Neuronal stem cell (in vitro differentiated cells): ENCODE measurements around the gene SCAMP3.

Experiments used
- DNase-seq: peaks from one replicate; pipeline ENCODE4 v3.0.0-alpha.2; 2013; ENCODE audit warnings: low spot score
- H2AFZ ChIP-seq: one replicate; pipeline ENCODE4 v1.6.1; 2013; ENCODE audit warnings: mild to moderate bottlenecking, low read length, inconsistent platforms
- H2AK5ac ChIP-seq: 2 replicates; pipeline ENCODE4 v1.6.1; 2013; ENCODE audit warnings: low read depth, mild to moderate bottlenecking, inconsistent platforms, low read length, moderate library complexity, mixed read lengths
- H2BK120ac ChIP-seq: 2 replicates; pipeline ENCODE4 v1.6.1; 2013; ENCODE audit warnings: low read depth, mild to moderate bottlenecking, inconsistent platforms, low read length, moderate library complexity, mixed read lengths
- H2BK12ac ChIP-seq: one replicate; pipeline ENCODE4 v1.6.1; 2013; ENCODE audit warnings: low read length, inconsistent platforms
- H2BK15ac ChIP-seq: 2 replicates; pipeline ENCODE4 v1.6.1; 2013; ENCODE audit warnings: mild to moderate bottlenecking, low read length, inconsistent platforms, mixed read lengths
- H2BK5ac ChIP-seq: one replicate; pipeline ENCODE4 v1.6.1; 2013; ENCODE audit warnings: inconsistent platforms, mild to moderate bottlenecking, low read length, moderate library complexity
- H3K14ac ChIP-seq: one replicate; pipeline ENCODE4 v1.6.1; 2013; ENCODE audit warnings: low read length, inconsistent platforms
- H3K18ac ChIP-seq: 2 replicates; pipeline ENCODE4 v1.6.1; 2013; ENCODE audit warnings: low read length, inconsistent platforms
- H3K23ac ChIP-seq: 2 replicates; pipeline ENCODE4 v1.6.1; 2013; ENCODE audit warnings: low read depth, mild to moderate bottlenecking, mixed read lengths, low read length, inconsistent platforms; ENCODE audit not compliant: poor library complexity
- H3K27ac ChIP-seq: replicated peaks from 3 replicates; pipeline ENCODE4 v1.5.1; 2013; ENCODE audit warnings: low read length, inconsistent platforms
- H3K27me3 ChIP-seq, 3 experiments: 2 replicates each; pipeline ENCODE4 v1.6.1; 2013; ENCODE audit warnings: low read length in 3 of 3, mild to moderate bottlenecking in 2 of 3, inconsistent platforms in 1 of 3, low read depth in 1 of 3, mixed read lengths in 1 of 3, moderate library complexity in 1 of 3; ENCODE audit not compliant: control insufficient read depth in 3 of 3, insufficient read depth in 3 of 3
- H3K36me3 ChIP-seq, 2 donors: replicated peaks in 1 of 2; 2 replicates each; pipeline ENCODE4 v1.6.1; 2013; ENCODE audit warnings: low read length in 2 of 2; ENCODE audit not compliant: control insufficient read depth in 2 of 2, insufficient read depth in 2 of 2
- H3K4ac ChIP-seq: 2 replicates; pipeline ENCODE4 v1.6.1; 2013; ENCODE audit warnings: inconsistent platforms, mild to moderate bottlenecking, low read length, moderate library complexity
- H3K4me1 ChIP-seq, 2 donors: 1 replicate in 1 of 2; 2 replicates in 1 of 2; pipeline ENCODE4 v1.6.1; 2013; ENCODE audit warnings: low read length in 2 of 2, low read depth in 1 of 2; ENCODE audit not compliant: control insufficient read depth in 2 of 2, insufficient read depth in 1 of 2
- H3K4me2 ChIP-seq: one replicate; pipeline ENCODE4 v1.6.1; 2013; ENCODE audit warnings: mild to moderate bottlenecking, low read length, inconsistent platforms; ENCODE audit not compliant: insufficient read depth, poor library complexity, severe bottlenecking
- H3K4me3 ChIP-seq, 2 donors: 2 replicates each; pipeline ENCODE4 v1.5.1; 2013; ENCODE audit warnings: low read length in 2 of 2, mild to moderate bottlenecking in 2 of 2, inconsistent platforms in 1 of 2, moderate library complexity in 1 of 2
- H3K79me1 ChIP-seq: one replicate; pipeline ENCODE4 v1.6.1; 2013; ENCODE audit warnings: low read depth, mild to moderate bottlenecking, inconsistent platforms, low read length, moderate library complexity
- H3K9ac ChIP-seq: one replicate; pipeline ENCODE4 v1.6.1; 2013; ENCODE audit warnings: mild to moderate bottlenecking, low read depth, low read length, inconsistent platforms; ENCODE audit not compliant: poor library complexity
- H3K9me3 ChIP-seq, 2 donors: replicated peaks in 1 of 2; 2 replicates each; pipeline versions ENCODE3 to v1.6.1; 2013; ENCODE audit warnings: low read length in 2 of 2, mild to moderate bottlenecking in 2 of 2, inconsistent platforms in 1 of 2, low read depth in 1 of 2, mixed read lengths in 1 of 2, moderate library complexity in 1 of 2; ENCODE audit not compliant: control insufficient read depth in 2 of 2, insufficient read depth in 1 of 2
- H4K8ac ChIP-seq: one replicate; pipeline ENCODE4 v1.6.1; 2013; ENCODE audit warnings: low read depth, mild to moderate bottlenecking, inconsistent platforms, low read length, moderate library complexity
- H4K91ac ChIP-seq: one replicate; pipeline ENCODE4 v1.6.1; 2013; ENCODE audit warnings: low read length, low read depth, mild to moderate bottlenecking, inconsistent platforms; ENCODE audit not compliant: poor library complexity
- WGBS, 2 donors: extraction: QIAGEN DNeasy Blood & Tissue Kit; methylation state at CpG; one replicate each; pipeline ENCODE4 v1.1.7; 2013; ENCODE audit warnings: missing lambda C conversion rate in 2 of 2, mixed read lengths in 1 of 2; ENCODE audit not compliant: insufficient read length in 2 of 2, insufficient replicate concordance in 1 of 2; ENCODE audit errors: extremely low coverage in 2 of 2; 5-methylcytosine and 5-hydroxymethylcytosine counted together

SCAMP3 gene

DNA sequence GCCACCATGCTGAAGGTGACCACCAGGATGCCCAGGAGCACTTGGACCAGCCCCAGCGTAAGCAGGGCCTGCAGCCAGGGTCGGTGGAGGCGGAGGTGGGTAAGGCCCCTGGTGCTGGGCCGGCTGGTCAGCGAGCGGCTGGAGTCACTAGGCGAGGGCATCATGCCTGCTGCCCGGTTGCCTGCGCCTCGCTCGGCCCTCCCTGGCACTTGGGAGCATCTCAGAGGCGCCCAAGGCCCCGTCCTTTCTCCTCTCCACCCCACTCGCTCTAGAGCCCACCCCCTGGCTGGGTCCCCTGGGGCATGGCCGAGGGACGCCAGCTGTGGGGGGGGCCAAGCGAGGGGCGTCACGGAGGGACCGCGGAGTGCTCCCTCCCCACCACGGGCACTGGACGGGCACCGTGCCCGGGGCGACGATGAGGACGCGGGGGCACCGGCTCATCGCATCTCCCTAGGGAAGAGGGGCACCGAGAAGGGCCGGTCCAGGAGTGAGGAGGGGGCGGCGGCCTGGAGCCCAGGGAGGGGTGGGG is 7.4 kb downstream of the SCAMP3 start:
- peak overlapping the region; percentile 97 for H2AFZ ChIP-seq
- peak overlapping the region; percentile 99 for H3K18ac ChIP-seq
- H4K91ac ChIP-seq: peak overlapping the region; percentile 57
- H4K8ac ChIP-seq: no peak overlapping the region
- peak overlapping the region; percentile 94 for H3K23ac ChIP-seq
- peak overlapping the region; percentile 0 for H2AK5ac ChIP-seq
- peak overlapping the region; percentile 23 for H2BK15ac ChIP-seq
- WGBS, 2 donors: no CpG with 5 or more reads among the region's 35 CpGs
- H3K27me3 ChIP-seq: no peaks in the 10 kb centered on the region
- peak overlapping the region; percentile 48 for H2BK120ac ChIP-seq
- H3K27ac ChIP-seq: peak overlapping the region; percentile 56
- H3K4me2 ChIP-seq: peak overlapping the region; percentile 94
- H3K36me3 ChIP-seq: peaks cover 4 to 50% of the 10 kb centered on the region in 2 donors
- no peaks in the 10 kb centered on the region for H3K9me3 ChIP-seq
- H2BK5ac ChIP-seq: peak overlapping the region; percentile 79
- H3K4me1 ChIP-seq: peaks cover 24 to 29% of the 10 kb centered on the region in 2 donors
- no peak for DNase-seq
- H3K9ac ChIP-seq: peak overlapping the region; percentile 99
- peak overlapping the region; percentile 70 to 83 for H3K4me3 ChIP-seq
- H3K4ac ChIP-seq: peak overlapping the region; percentile 26
- no peak overlapping the region for H2BK12ac ChIP-seq
- H3K14ac ChIP-seq: peak overlapping the region; percentile 90
- H3K79me1 ChIP-seq: peaks cover 15% of the 10 kb centered on the region

DNA sequence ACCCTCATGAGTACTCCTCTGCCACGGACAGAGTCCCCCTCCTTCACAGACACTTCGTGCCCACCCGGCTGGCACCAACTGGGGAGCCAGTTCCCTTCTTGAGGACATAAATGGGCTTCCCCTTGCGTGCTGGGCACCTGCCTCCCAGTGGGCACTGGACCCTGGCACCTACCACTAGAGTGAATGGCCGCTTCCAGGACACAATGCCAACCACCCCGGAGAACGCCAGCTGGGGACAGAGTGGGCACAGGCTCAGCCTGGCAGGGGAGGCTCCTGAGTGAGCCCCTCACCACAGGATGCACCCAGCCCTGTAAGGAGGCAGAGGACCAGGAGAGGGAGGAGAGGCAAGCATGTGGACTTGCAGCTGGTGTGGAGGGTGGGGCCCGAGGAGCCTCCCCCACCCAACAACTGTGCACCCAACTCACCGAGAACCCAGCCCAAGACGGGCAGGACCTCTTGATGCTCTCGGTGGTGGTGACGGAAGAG is 7.9 kb downstream of the SCAMP3 start:
- no peak overlapping the region for H3K27ac ChIP-seq
- peak overlapping the region; percentile 70 to 83 for H3K4me3 ChIP-seq
- H2BK5ac ChIP-seq: peak overlapping the region; percentile 79
- H3K9ac ChIP-seq: peak overlapping the region; percentile 99
- H2AK5ac ChIP-seq: peak overlapping the region; percentile 0
- H2AFZ ChIP-seq: peak overlapping the region; percentile 97
- H3K9me3 ChIP-seq: no peaks in the 10 kb centered on the region
- peaks cover 4 to 47% of the 10 kb centered on the region in 2 donors for H3K36me3 ChIP-seq
- H3K27me3 ChIP-seq: no peaks in the 10 kb centered on the region
- H3K4me2 ChIP-seq: peak overlapping the region; percentile 94
- H3K79me1 ChIP-seq: peaks cover 15% of the 10 kb centered on the region
- H2BK15ac ChIP-seq: peak overlapping the region; percentile 23
- peak overlapping the region; percentile 34 for H4K91ac ChIP-seq
- no peak overlapping the region for H4K8ac ChIP-seq
- DNase-seq: no peak
- H3K4ac ChIP-seq: peak overlapping the region; percentile 57
- no CpG with 5 or more reads among the region's 12 CpGs for WGBS, 2 donors
- peak overlapping the region; percentile 99 for H3K18ac ChIP-seq
- no peak overlapping the region for H2BK12ac ChIP-seq
- H3K4me1 ChIP-seq: peaks cover 24 to 29% of the 10 kb centered on the region in 2 donors
- peak overlapping the region; percentile 90 for H3K14ac ChIP-seq
- H3K23ac ChIP-seq: peak overlapping the region; percentile 94
- peak overlapping the region; percentile 48 for H2BK120ac ChIP-seq

DNA sequence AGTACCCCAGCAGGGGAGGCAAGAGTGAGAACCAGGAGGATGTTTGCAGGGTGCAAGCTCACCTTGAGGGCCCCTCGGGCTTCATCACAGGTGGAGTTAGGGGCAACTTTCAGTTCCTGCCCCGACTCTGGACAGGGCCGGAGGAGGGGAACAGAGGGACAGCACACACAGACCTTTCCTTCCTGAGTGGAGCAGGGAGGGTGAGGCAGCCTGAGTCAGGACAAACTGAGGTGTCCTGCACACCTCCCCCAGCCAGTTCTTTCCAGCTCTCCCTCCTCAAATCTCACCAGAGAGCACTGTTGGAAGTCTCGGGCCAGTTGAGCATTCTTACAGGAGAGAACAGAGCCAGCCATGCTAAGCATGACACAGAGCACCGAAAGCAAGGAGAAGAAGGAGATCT is 8.4 kb downstream of the SCAMP3 start:
- Histone ChIP-seq H4K91ac (peak overlapping the region; percentile 34), H3K4me1 (peaks cover 24 to 29% of the 10 kb centered on the region in 2 donors), H3K14ac (no peak overlapping the region), H3K79me1 (peaks cover 15% of the 10 kb centered on the region), H3K9me3 (no peaks in the 10 kb centered on the region), H3K23ac (peak overlapping the region; percentile 29), H3K36me3 (peaks cover 6 to 50% of the 10 kb centered on the region in 2 donors), H3K4me2 (peak overlapping the region; percentile 94), H3K4ac (no peak overlapping the region), H2BK120ac (no peak overlapping the region), H3K9ac (peak overlapping the region; percentile 66), H3K4me3 (peak overlapping the region in 1 of 2 donors; percentile 70), H2BK5ac (peak overlapping the region; percentile 79), H3K27me3 (no peaks in the 10 kb centered on the region), H3K27ac (no peak overlapping the region), H2AFZ (no peak overlapping the region), H3K18ac (peak overlapping the region; percentile 17), H2BK15ac (peak overlapping the region; percentile 35), H2AK5ac (no peak overlapping the region), H2BK12ac (no peak overlapping the region), H4K8ac (no peak overlapping the region)
- WGBS, 2 donors: no CpG with 5 or more reads among the region's 5 CpGs
- DNase-seq: no peak

DNA sequence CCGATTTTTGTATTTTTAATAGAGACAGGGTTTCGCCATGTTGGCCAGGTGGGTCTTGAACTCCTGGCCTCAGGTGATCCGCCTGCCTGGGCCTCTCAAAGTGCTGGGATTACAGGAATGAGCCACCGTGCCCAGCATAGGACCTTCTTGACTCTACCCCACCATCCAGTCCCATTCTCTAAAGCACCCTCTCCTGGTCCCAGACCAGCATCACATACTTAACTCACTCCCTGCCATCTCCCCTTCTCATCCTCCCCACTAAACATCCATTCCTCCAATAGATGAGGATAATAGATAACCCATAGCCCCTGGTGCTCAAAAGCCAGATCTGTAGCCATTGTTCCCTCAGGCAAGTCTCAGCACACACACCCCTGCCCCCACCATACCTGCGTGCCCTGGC is 9.0 kb downstream of the SCAMP3 start:
- Histone ChIP-seq H3K4me3 (peak overlapping the region in 1 of 2 donors; percentile 70), H3K4me2 (no peak overlapping the region), H3K23ac (no peak overlapping the region), H2BK5ac (peak overlapping the region; percentile 79), H3K9ac (peak overlapping the region; percentile 72), H3K27ac (peak overlapping the region; percentile 10), H3K18ac (peak overlapping the region; percentile 16), H3K14ac (no peak overlapping the region), H3K4ac (no peak overlapping the region), H3K36me3 (peaks cover 7 to 50% of the 10 kb centered on the region in 2 donors), H2BK120ac (no peak overlapping the region), H2AK5ac (no peak overlapping the region), H2AFZ (no peak overlapping the region), H3K79me1 (peaks cover 15% of the 10 kb centered on the region), H3K27me3 (no peaks in the 10 kb centered on the region), H2BK15ac (no peak overlapping the region), H4K91ac (peak overlapping the region; percentile 39), H4K8ac (no peak overlapping the region), H3K9me3 (no peaks in the 10 kb centered on the region), H2BK12ac (no peak overlapping the region), H3K4me1 (peaks cover 24 to 29% of the 10 kb centered on the region in 2 donors)
- DNase-seq: no peak
- WGBS, 2 donors: no CpG with 5 or more reads among the region's 5 CpGs
